Stimulated activated CD8-positive, alpha-beta memory T cell treated with anti-CD3 and anti-CD28 coated beads, Interleukin-15, amount 100 ng/mL, for 1 hour (primary cell): ENCODE measurements around the gene TXNDC11.

Experiments used
- DNase-seq: peaks from one replicate; pipeline ENCODE4 v3.0.0-alpha.2; 2020; ENCODE audit warnings: low read depth

Gene TXNDC11

GRCh38 chr16:11674818-11675560, 67.7 kb downstream of the TXNDC11 start:
- no peak for DNase-seq

GRCh38 chr16:11674001-11674817, 68.4 kb downstream of the TXNDC11 start:
- DNase-seq, result no peak

GRCh38 chr16:11673091-11674000, 69.3 kb downstream of the TXNDC11 start:
- DNase-seq, result no peak

GRCh38 chr16:11672206-11673090, 70.2 kb downstream of the TXNDC11 start:
- DNase-seq, result no peak

GRCh38 chr16:11671676-11672075, 71.0 kb downstream of the TXNDC11 start:
- DNase-seq, result no peak

GRCh38 chr16:11671271-11671670, 71.4 kb downstream of the TXNDC11 start:
- no peak for DNase-seq

GRCh38 chr16:11670171-11671131, 72.2 kb downstream of the TXNDC11 start:
- no peak for DNase-seq

- DNase-seq, result no peak
These were observed 73.1 kb downstream of the TXNDC11 start for GRCh38 chr16:11669380-11670146.

- DNase-seq, result no peak
These were observed 73.9 kb downstream of the TXNDC11 start for GRCh38 chr16:11668623-11669379.

GRCh38 chr16:11667824-11668622, 74.6 kb downstream of the TXNDC11 start, which contains the start of gene SNN:
Gene SNN (plus strand): TSS chr16:11668455. CDS start chr16:11676060, 7,605 bp downstream.
- peak; percentile 67 for DNase-seq

- DNase-seq, result no peak
These were observed 75.3 kb downstream of the TXNDC11 start for GRCh38 chr16:11667221-11667823.

GRCh38 chr16:11666103-11667055, 76.3 kb downstream of the TXNDC11 start:
- no peak for DNase-seq

- DNase-seq, result no peak
These were observed 77.6 kb downstream of the TXNDC11 start for GRCh38 chr16:11665071-11665491.

GRCh38 chr16:11662582-11662981, 80.1 kb downstream of the TXNDC11 start:
- no peak for DNase-seq

GRCh38 chr16:11660565-11660964, 82.1 kb downstream of the TXNDC11 start:
- no peak for DNase-seq
